H1 (cell line): ENCODE data around the gene SHISA9. TPM values are rescaled to one million over a fixed set of nuclear protein-coding genes. Genes with fewer than 3 reads are reported as not detected.

Source experiments
- CTCF ChIA-PET: fragments of 300-600 bp; sonication (Branson Sonifier 250); formaldehyde crosslinking; loops from one replicate; lab custom pipeline; 2021; ENCODE audit not compliant: partially characterized antibody; lab: Charles Lee
- POLR2A ChIA-PET: fragments of 300-600 bp; sonication (Branson Sonifier 250); formaldehyde crosslinking; loops from one replicate; lab custom pipeline; 2021; ENCODE audit warnings: inconsistent platforms; ENCODE audit not compliant: partially characterized antibody; lab: Charles Lee
- DNase-seq, 2 experiments: peaks; one replicate each; pipeline versions ENCODE4 v3.0.0 to v3.0.0-alpha.2; 2010 to 2022; ENCODE audit warnings: low spot score in 2 of 2, low read depth in 1 of 2, mixed read lengths in 1 of 2
- FAIRE-seq: peaks from 2 replicates; lab custom pipeline; 2011; peaks lifted over from hg19 to GRCh38; lab: Jason Lieb, UNC
- H2AFZ ChIP-seq: 2 replicates; pipeline ENCODE4 v1.8.1; 2012; ENCODE audit warnings: low read length, inconsistent platforms
- H2AK5ac ChIP-seq: 2 replicates; pipeline ENCODE4 v1.6.1; 2013; ENCODE audit warnings: low read depth, low read length
- H2BK120ac ChIP-seq: replicated peaks from 2 replicates; pipeline ENCODE3; 2013; ENCODE audit warnings: low read depth, low read length, inconsistent platforms
- H2BK12ac ChIP-seq: 2 replicates; pipeline ENCODE4 v1.6.1; 2013; ENCODE audit warnings: low read depth, low read length
- H2BK15ac ChIP-seq: 2 replicates; pipeline ENCODE4 v1.6.1; 2013; ENCODE audit warnings: low read length
- H2BK20ac ChIP-seq: 2 replicates; pipeline ENCODE4 v1.6.1; 2013; ENCODE audit warnings: low read length
- H2BK5ac ChIP-seq: 2 replicates; pipeline ENCODE4 v1.6.1; 2013; ENCODE audit warnings: low read depth, low read length
- H3K14ac ChIP-seq: 2 replicates; pipeline ENCODE4 v1.6.1; 2013; ENCODE audit warnings: inconsistent platforms; ENCODE audit not compliant: insufficient read length
- H3K18ac ChIP-seq: 2 replicates; pipeline ENCODE4 v1.6.1; 2013; ENCODE audit warnings: low read length; ENCODE audit errors: extremely low read depth
- H3K23ac ChIP-seq: 2 replicates; pipeline ENCODE4 v1.6.1; 2013; ENCODE audit warnings: inconsistent platforms; ENCODE audit not compliant: insufficient read length
- H3K23me2 ChIP-seq: 2 replicates; pipeline ENCODE4 v1.6.1; 2013; ENCODE audit warnings: low read depth, low read length
- H3K27ac ChIP-seq: 2 replicates; pipeline ENCODE4 v1.6.1; 2011; ENCODE audit warnings: low read depth, low read length, inconsistent platforms
- H3K27me3 ChIP-seq, 4 experiments: replicated peaks in 1 of 4; 1 replicate in 1 of 4; 2 replicates in 3 of 4; pipeline versions ENCODE4 v1.6.1 to v1.8.1; 2011 to 2013; ENCODE audit warnings: low read length in 3 of 4, mild to moderate bottlenecking in 3 of 4, inconsistent platforms in 2 of 4, mixed read lengths in 2 of 4, moderate library complexity in 1 of 4; ENCODE audit not compliant: control insufficient read depth in 3 of 4, insufficient read depth in 3 of 4; ENCODE audit errors: extremely low read depth in 1 of 4
- H3K36me3 ChIP-seq, 4 experiments: 2 replicates each; pipeline versions ENCODE4 v1.6.1 to v1.8.1; 2011 to 2013; ENCODE audit warnings: mild to moderate bottlenecking in 4 of 4, low read length in 3 of 4, moderate library complexity in 2 of 4, control low read depth in 1 of 4, inconsistent platforms in 1 of 4; ENCODE audit not compliant: insufficient read depth in 4 of 4, control insufficient read depth in 2 of 4
- H3K4ac ChIP-seq: replicated peaks from 2 replicates; pipeline ENCODE3; 2013; ENCODE audit warnings: low read length, low read depth, mixed read lengths, inconsistent platforms; ENCODE audit not compliant: insufficient read length
- H3K4me1 ChIP-seq, 4 experiments: replicated peaks in 1 of 4; 1 replicate in 1 of 4; 2 replicates in 3 of 4; pipeline versions ENCODE4 v1.6.1 to v1.8.1; 2011 to 2013; ENCODE audit warnings: low read length in 3 of 4, inconsistent platforms in 2 of 4, mixed read lengths in 1 of 4; ENCODE audit not compliant: insufficient read depth in 4 of 4, control insufficient read depth in 3 of 4
- H3K4me2 ChIP-seq, 2 experiments: 2 replicates each; pipeline versions ENCODE4 v1.6.1 to v1.8.1; 2011 to 2013; ENCODE audit warnings: low read depth in 2 of 2, low read length in 2 of 2, control low read depth in 1 of 2, inconsistent platforms in 1 of 2, mild to moderate bottlenecking in 1 of 2; ENCODE audit not compliant: insufficient read depth in 1 of 2
- H3K4me3 ChIP-seq, 4 experiments: fragments of 200-600, 300-600 bp in 1 of 4; sonication (generic), shearing (Covaris generic), sonication (Bioruptor Twin) in 1 of 4; 2 replicates each; pipeline versions ENCODE4 v1.5.1 to v1.8.1; 2011 to 2016; ENCODE audit warnings: low read length in 4 of 4, low read depth in 3 of 4, control low read depth in 2 of 4, inconsistent platforms in 2 of 4, mild to moderate bottlenecking in 2 of 4, mixed read lengths in 1 of 4, moderate library complexity in 1 of 4; ENCODE audit not compliant: insufficient read depth in 2 of 4; ENCODE audit errors: extremely low read depth in 1 of 4
- H3K56ac ChIP-seq: replicated peaks from 2 replicates; pipeline ENCODE3; 2013; ENCODE audit warnings: low read depth, mild to moderate bottlenecking, mixed read lengths, low read length, inconsistent platforms; ENCODE audit not compliant: insufficient read length
- H3K79me1 ChIP-seq: 2 replicates; pipeline ENCODE4 v1.6.1; 2013; ENCODE audit warnings: low read depth, low read length, control low read depth
- H3K79me2 ChIP-seq, 2 experiments: 2 replicates each; pipeline versions ENCODE4 v1.6.1 to v1.8.1; 2012 to 2013; ENCODE audit warnings: low read length in 2 of 2, mild to moderate bottlenecking in 2 of 2, inconsistent platforms in 1 of 2; ENCODE audit not compliant: insufficient read depth in 2 of 2, control insufficient read depth in 1 of 2
- H3K9ac ChIP-seq, 4 experiments: replicated peaks in 1 of 4; 1 replicate in 1 of 4; 2 replicates in 3 of 4; pipeline versions ENCODE4 v1.6.1 to v1.8.1; 2011 to 2013; ENCODE audit warnings: low read depth in 3 of 4, low read length in 3 of 4, control low read depth in 2 of 4, mild to moderate bottlenecking in 2 of 4, moderate library complexity in 2 of 4, inconsistent platforms in 1 of 4; ENCODE audit errors: extremely low read depth in 1 of 4
- H3K9me3 ChIP-seq, 2 experiments: 2 replicates each; pipeline versions ENCODE4 v1.6.1 to v1.8.1; 2012 to 2013; ENCODE audit warnings: mild to moderate bottlenecking in 2 of 2, moderate library complexity in 2 of 2, control low read depth in 1 of 2, inconsistent platforms in 1 of 2, low read depth in 1 of 2, low read length in 1 of 2, mixed read lengths in 1 of 2; ENCODE audit not compliant: insufficient read depth in 2 of 2
- H4K20me1 ChIP-seq, 2 experiments: replicated peaks in 1 of 2; 2 replicates each; pipeline versions ENCODE3 to v1.8.1; 2011 to 2013; ENCODE audit warnings: inconsistent platforms in 2 of 2, low read length in 2 of 2, mild to moderate bottlenecking in 1 of 2; ENCODE audit not compliant: insufficient read depth in 2 of 2, control insufficient read depth in 1 of 2
- H4K5ac ChIP-seq: 2 replicates; pipeline ENCODE4 v1.6.1; 2013; ENCODE audit warnings: low read length, low read depth, mixed read lengths, inconsistent platforms; ENCODE audit not compliant: insufficient read length
- H4K8ac ChIP-seq: 2 replicates; pipeline ENCODE4 v1.8.0; 2013; ENCODE audit warnings: mild to moderate bottlenecking, moderate library complexity, low read length, inconsistent platforms; ENCODE audit not compliant: insufficient read depth; ENCODE audit errors: extremely low read depth
- H4K91ac ChIP-seq: replicated peaks from 2 replicates; pipeline ENCODE3; 2013; ENCODE audit warnings: low read length, mixed read lengths, inconsistent platforms; ENCODE audit not compliant: insufficient read length
- BCL11A ChIP-seq, 2 experiments: IDR thresholded peaks; one replicate each; pipeline ENCODE4 v1.6.1; 2011; ENCODE audit warnings: low read depth in 2 of 2, low read length in 2 of 2, mild to moderate bottlenecking in 2 of 2
- BRCA1 ChIP-seq: IDR thresholded peaks from 2 replicates; pipeline ENCODE4 v1.6.1; 2012; ENCODE audit warnings: low read depth, low read length, improper control_type of control experiment
- CEBPB ChIP-seq: IDR thresholded peaks from 2 replicates; pipeline ENCODE4 v1.6.1; 2012; ENCODE audit warnings: low read depth, low read length
- CHD2 ChIP-seq: IDR thresholded peaks from 2 replicates; pipeline ENCODE4 v1.6.1; 2012; ENCODE audit warnings: low read length, improper control_type of control experiment
- CREB1 ChIP-seq: IDR thresholded peaks from 2 replicates; pipeline ENCODE4 v1.6.1; 2012; ENCODE audit warnings: inconsistent platforms
- EGR1 ChIP-seq: IDR thresholded peaks from 2 replicates; pipeline ENCODE4 v1.6.1; 2011; ENCODE audit warnings: low read depth, low read length, borderline replicate concordance
- FOSL1 ChIP-seq: IDR thresholded peaks from 2 replicates; pipeline ENCODE4 v1.6.1; 2011; ENCODE audit warnings: mild to moderate bottlenecking, low read depth, low read length, moderate library complexity; ENCODE audit not compliant: insufficient read depth
- GABPA ChIP-seq: IDR thresholded peaks from 2 replicates; pipeline ENCODE4 v1.6.1; 2011; ENCODE audit warnings: mild to moderate bottlenecking, low read length, moderate library complexity, borderline replicate concordance; ENCODE audit not compliant: insufficient read depth
- JUND ChIP-seq: IDR thresholded peaks from 2 replicates; pipeline ENCODE4 v1.6.1; 2011; ENCODE audit warnings: mild to moderate bottlenecking, improper control_type of control experiment, low read length
- NRF1 ChIP-seq: IDR thresholded peaks from 2 replicates; pipeline ENCODE4 v1.6.1; 2011; ENCODE audit warnings: mild to moderate bottlenecking, low read depth, low read length, improper control_type of control experiment
- POLR2A ChIP-seq, 2 experiments: IDR thresholded peaks; 1 replicate in 1 of 2; 2 replicates in 1 of 2; pipeline ENCODE4 v1.6.1; 2011; ENCODE audit warnings: low read depth in 2 of 2, low read length in 2 of 2, mild to moderate bottlenecking in 2 of 2; ENCODE audit errors: control extremely low read depth in 1 of 2
- RAD21 ChIP-seq, 2 experiments: IDR thresholded peaks in 1 of 2; conservative IDR thresholded peaks in 1 of 2; 2 replicates each; pipeline ENCODE4 v1.6.1; 2011; ENCODE audit warnings: low read depth in 2 of 2, low read length in 2 of 2, improper control_type of control experiment in 1 of 2, inconsistent platforms in 1 of 2, mild to moderate bottlenecking in 1 of 2, moderate library complexity in 1 of 2
- RXRA ChIP-seq: IDR thresholded peaks from 2 replicates; pipeline ENCODE4 v1.6.1; 2011; ENCODE audit warnings: low read depth, mild to moderate bottlenecking, low read length, moderate library complexity; ENCODE audit not compliant: insufficient read depth
- SIN3A ChIP-seq, 2 experiments: IDR thresholded peaks in 1 of 2; conservative IDR thresholded peaks in 1 of 2; 2 replicates each; pipeline ENCODE4 v1.6.1; 2011 to 2012; ENCODE audit warnings: low read length in 2 of 2, improper control_type of control experiment in 1 of 2, low read depth in 1 of 2, mild to moderate bottlenecking in 1 of 2
- SP4 ChIP-seq: IDR thresholded peaks from 2 replicates; pipeline ENCODE4 v1.6.1; 2012; ENCODE audit warnings: low read length, inconsistent platforms
- whole genome bisulfite sequencing, 2 experiments: shearing (Covaris generic) in 1 of 2; methylation state at CpG; one replicate each; pipeline versions ENCODE4 v1.1.6 to v1.1.7; 2013 to 2015; ENCODE audit warnings: low lambda C conversion rate in 2 of 2, mixed read lengths in 2 of 2, inconsistent platforms in 1 of 2, low coverage in 1 of 2, missing lambda C conversion rate in 1 of 2; ENCODE audit not compliant: insufficient replicate concordance in 2 of 2, insufficient coverage in 1 of 2, insufficient read length in 1 of 2; ENCODE audit errors: extremely low coverage in 1 of 2, missing lambda C conversion rate in 1 of 2; 5-methylcytosine and 5-hydroxymethylcytosine counted together
- polyA plus RNA-seq, 7 experiments: library from polyadenylated mRNA; depleted of rRNA in 3 of 7; stranded (reverse) in 5 of 7; unstranded in 2 of 7; fragments of >200 nt in 5 of 7; fragments of 200-250 nt in 2 of 7; gene quantifications; 1 replicate in 5 of 7; 2 replicates in 1 of 7; 4 replicates in 1 of 7; pipeline versions ENCODE4 v1.2.1 to v1.2.3, GENCODE V29; 2011 to 2013; ENCODE audit warnings: missing spikeins in 2 of 7, mixed read lengths in 2 of 7
- total RNA-seq: library from RNA; stranded (reverse); fragmentation: NEBNext Ultra II Directional; extraction: Animal tissue kit (Norgen Biotek cat#: 25700); gene quantifications from 2 replicates; pipeline ENCODE4 v1.2.1, GENCODE V29; 2021

SHISA9 gene
- total and polyA plus RNA-seq, 2 of the 8 experiments (the other 6 are each of a cell fraction or from before 2014, with no cell fraction given), result 25.6 to 39.8 TPM

DNA sequence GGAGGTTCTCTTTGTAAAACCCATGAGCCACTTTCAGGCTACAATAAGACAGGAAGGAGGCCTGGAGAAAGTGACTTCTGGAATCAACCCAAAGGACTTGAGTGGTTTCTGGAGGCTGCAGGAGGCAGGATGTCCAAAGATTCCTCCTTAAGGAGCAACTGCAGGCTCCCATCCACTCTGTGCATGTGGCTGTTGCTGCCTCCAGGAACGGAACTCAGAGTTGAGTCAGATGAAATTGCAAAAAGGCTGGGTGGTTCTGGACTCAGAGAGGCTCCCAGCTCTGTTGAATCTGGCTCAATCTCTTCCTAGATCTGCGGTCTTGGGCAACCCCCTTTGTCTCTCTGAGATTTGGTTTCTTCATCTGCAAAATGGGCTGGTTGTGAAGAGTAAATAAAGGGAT, 197.1 kb downstream of the SHISA9 start:
- no peak overlapping the region for H2BK12ac ChIP-seq
- H3K4me1 ChIP-seq, result peaks cover 3 to 15% (median 9%) of the 10 kb centered on the region in 4 experiments; a peak in 6 of 7 replicates
- no peak overlapping the region for H4K5ac ChIP-seq
- H2BK15ac ChIP-seq, result no peak overlapping the region
- H3K4ac ChIP-seq, result no peak overlapping the region
- H3K14ac ChIP-seq, result no peak overlapping the region
- H3K27me3 ChIP-seq, result no peaks in the 10 kb centered on the region
- H2AFZ ChIP-seq, result no peak overlapping the region
- no peak overlapping the region for H2BK20ac ChIP-seq
- H3K56ac ChIP-seq, result no peak overlapping the region
- H3K9ac ChIP-seq, result no peak overlapping the region
- 77% methylated on average over 2 of the region's 2 CpGs; no CpG with 5 or more reads in 1 of the 2 experiments for WGBS, 2 experiments
- no peak overlapping the region for H3K4me3 ChIP-seq
- H3K36me3 ChIP-seq, result no peaks in the 10 kb centered on the region
- H3K23ac ChIP-seq, result no peak overlapping the region
- H4K91ac ChIP-seq, result no peak overlapping the region
- H2BK5ac ChIP-seq, result no peak overlapping the region
- peaks cover 0 to 62% of the 10 kb centered on the region in 2 experiments; a peak in 2 of 4 replicates for H3K79me2 ChIP-seq
- H2BK120ac ChIP-seq, result no peak overlapping the region
- H3K23me2 ChIP-seq, result no peaks in the 10 kb centered on the region
- no peak overlapping the region for H4K8ac ChIP-seq
- TF ChIP-seq EGR1 (no peak), POLR2A (IDR thresholded peaks at IDR 0.05; ENCODE audit: control extremely low read depth in 1 of 2, low read depth in 2 of 2, low read length in 2 of 2) (no peak), NRF1 (no peak), SP4 (no peak), CEBPB (no peak), CREB1 (no peak), BCL11A (IDR thresholded peaks at IDR 0.05; ENCODE audit: low read depth in 2 of 2, low read length in 2 of 2) (no peak), GABPA (no peak), BRCA1 (no peak), RXRA (no peak), SIN3A (conservative IDR thresholded peaks at IDR 0.05 in 1 of 2, IDR thresholded peaks at IDR 0.05 in 1 of 2; ENCODE audit: low read depth in 1 of 2, low read length in 2 of 2) (no peak), JUND (no peak), FOSL1 (no peak), CHD2 (no peak), RAD21 (IDR thresholded peaks at IDR 0.05 in 1 of 2, conservative IDR thresholded peaks at IDR 0.05 in 1 of 2; ENCODE audit: low read depth in 2 of 2, low read length in 2 of 2) (no peak)
- TF ChIP-seq, all 59 proteins: peak for 0
- CTCF ChIA-PET, result no interaction called here
- Histone ChIP-seq H3K9me3 (no peaks in the 10 kb centered on the region), H4K20me1 (peaks cover 0 to 1% of the 10 kb centered on the region in 2 experiments), H3K79me1 (peaks cover 8% of the 10 kb centered on the region; the same call in 1 of the 2 replicates), H3K4me2 (no peak overlapping the region), H2AK5ac (no peak overlapping the region), H3K18ac (no peak overlapping the region), H3K27ac (no peak overlapping the region)
- no peak for FAIRE-seq
- POLR2A ChIA-PET, result no interaction called here
- DNase-seq, result no peak
